Left renal pelvis (tissue), 4 donors: Measurements from ENCODE around the gene TMEM126A. TPM values are rescaled to one million over a fixed set of nuclear protein-coding genes. Genes with fewer than 3 reads are reported as not detected.
"Not testable (repeated sequence)": the region's sequence is repeated elsewhere in the genome, so short reads cannot be mapped to it uniquely, and the experiment has no call there.

Experiments used
- DNase-seq, 4 donors: peaks; one replicate each; pipeline ENCODE4 v3.0.0-alpha.2; 2013; ENCODE audit warnings: low read depth in 4 of 4, low spot score in 3 of 4
- polyA plus RNA-seq, 4 donors: library from polyadenylated mRNA; unstranded; fragments of 120-200 nt; gene quantifications; one replicate each; pipeline ENCODE4 v1.2.1, GENCODE V29; 2013; ENCODE audit not compliant: insufficient read length in 4 of 4

The TMEM126A gene
- 10 to 100 TPM; 28.8 to 36.9 (median 30.9) TPM for polyA plus RNA-seq

DNA sequence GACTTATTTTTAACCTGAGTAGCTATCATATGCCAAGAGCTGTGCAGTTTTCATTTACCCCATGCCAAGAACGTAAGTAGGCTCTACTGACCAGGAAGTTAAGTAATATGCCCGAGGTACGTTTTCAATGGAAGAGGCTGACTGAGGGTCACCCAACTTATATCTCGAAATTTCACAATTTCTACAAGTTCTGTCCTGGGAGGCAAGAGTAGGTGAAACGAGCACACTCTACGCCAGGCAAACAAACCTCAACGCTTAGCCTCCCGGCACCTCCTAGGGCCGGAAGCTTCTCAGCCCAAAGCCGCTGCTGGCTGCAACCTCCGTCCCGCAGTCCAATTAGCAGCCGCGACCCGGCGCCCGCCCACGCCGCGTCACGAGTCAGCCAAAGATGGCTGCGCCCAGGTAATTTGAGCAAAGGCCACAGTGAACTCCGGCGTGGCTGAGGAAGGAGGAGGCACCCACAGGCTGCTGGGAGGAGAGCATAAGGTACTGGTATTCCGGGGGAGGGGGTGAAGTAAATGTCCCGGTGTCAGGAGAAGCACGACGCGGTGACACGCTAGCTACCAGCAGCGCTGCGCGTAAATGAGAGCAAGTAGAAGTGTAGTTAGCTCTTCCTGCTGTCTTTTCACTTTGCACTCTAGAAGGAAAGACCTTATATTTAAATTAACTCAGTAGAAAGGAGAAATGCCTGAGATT, at the start of gene TMEM126A:
TSS of gene TMEM126A (plus strand) at position 364 of the 696 bp plus-strand sequence. CDS start 2,289 bp downstream, outside the sequence.
- DNase-seq = peak in 3 of 4 donors; percentile 73 to 79 (median 77)

DNA sequence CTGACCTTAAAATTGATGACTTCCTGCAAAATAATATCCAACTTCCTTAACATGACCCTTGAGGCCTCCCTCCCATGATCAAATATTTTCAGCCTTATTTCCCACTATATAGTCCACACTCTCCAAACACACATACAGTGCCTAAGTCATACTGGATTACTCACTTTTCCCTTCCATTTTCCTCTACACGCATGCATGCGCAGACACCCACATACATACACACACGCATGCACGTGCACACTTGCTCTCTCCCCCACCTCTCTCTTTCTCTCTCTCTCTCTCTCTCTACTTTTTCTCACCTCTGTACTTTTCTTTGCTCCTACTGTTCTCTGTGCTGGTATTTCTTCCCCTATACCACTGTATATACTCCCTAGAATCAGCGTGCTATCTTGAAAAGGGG, 48.7 kb upstream of the TMEM126A start:
- no peak for DNase-seq

DNA sequence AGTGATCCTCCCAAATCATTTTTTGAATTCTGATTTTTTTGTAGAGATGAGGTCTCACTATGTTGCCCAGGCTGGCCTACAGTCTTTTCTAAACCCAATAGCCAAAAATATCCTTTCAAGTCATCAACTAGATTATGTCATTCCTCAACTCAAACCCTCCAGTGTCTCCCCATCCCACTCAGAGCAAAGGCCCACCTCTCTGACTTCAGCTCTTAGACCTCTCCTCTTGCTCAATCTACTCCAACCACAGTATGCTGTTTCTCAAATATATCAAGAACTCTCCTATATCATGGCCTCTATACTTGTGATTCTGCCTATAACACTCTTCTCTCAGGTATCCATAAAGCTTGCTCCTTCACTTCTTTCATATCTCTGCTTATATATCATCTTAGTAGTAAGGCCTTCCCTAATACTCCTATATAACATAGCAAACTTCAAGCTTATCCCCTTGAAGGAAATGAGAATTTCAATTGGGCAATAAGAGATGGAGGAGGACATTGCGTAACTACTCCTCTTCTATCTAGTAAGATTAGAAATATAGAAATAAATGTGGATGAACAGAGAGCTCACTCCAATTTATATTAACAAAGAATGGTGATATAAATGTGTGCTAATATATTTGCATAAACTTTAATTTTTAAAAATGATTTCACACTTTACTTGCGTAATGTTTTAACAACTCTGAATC, 45.1 kb upstream of the TMEM126A start:
- no peak for DNase-seq

DNA sequence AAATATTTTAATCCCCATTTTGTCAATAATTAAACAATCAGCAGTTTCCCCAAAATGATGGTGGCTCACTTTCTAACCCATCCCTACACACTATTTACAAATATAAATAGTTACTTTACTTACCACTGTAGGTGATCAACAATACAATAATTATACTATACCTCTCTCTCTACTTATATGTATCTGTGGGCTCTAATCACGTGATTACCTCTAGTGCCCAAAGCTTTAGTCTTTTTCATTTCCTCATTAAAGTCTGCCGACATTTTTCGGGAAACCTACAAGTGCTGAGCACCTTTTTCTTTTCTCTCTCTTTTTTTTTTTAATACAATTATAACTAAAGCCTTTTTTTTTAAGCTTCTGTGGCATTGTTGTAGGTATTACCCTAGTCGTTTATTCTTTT, 44.5 kb upstream of the TMEM126A start:
- no peak for DNase-seq

DNA sequence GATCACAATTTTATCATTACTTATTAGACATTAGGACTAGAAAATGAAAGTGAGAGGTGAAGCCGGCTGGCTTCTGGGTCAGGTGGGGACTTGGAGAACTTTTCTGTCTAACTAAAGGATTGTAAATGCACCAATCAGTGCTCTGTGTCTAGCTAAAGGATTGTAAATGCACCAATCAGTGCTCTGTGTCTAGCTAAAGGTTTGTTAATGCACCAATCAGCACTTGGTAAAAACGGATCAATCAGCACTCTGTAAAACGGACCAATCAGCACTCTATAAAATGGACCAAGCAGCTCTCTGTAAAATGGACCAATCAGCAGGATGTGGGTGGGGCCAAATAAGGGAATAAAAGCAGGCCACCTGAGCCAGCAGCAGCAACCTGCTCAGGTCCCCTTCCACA, 41.5 kb upstream of the TMEM126A start:
- DNase-seq = not testable (repeated sequence)

DNA sequence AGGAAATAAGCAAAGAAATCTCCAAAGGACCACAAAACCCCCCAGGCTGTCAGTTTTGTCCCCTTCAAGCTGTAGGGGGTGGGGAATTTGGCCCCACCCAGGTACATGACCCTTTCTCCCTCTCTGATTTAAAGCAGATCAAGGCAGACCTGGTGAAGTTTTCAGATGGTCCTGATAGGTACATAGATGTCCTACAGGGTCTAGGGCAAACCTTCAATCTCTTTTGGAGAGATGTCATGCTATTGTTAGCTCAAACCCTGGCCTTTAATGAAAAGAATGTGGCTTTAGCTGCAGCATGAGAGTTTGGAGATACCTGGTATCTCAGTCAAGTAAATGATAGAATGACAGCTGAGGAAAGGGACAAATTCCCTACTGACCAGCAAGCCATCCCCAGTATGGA, 39.1 kb upstream of the TMEM126A start:
- not testable (repeated sequence) for DNase-seq

DNA sequence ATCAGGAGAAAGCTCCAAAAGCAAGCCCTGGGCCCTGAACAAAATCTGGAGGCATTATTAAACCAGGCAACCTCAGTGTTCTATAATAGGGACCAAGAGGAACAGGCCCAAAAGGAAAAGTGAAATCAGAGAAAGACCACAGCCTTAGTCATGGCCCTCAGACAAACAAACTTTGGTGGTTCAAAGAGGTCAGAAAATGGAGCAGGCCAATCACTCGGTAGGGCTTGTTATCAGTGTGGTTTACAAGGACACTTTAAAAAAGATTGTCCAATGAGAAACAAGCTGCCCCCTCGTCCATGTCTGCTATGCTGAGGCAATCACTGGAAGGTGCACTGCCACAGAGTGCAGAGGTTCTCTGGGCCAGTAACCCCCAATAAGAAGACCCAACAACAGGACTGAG, 38.5 kb upstream of the TMEM126A start:
- not testable (repeated sequence) for DNase-seq

DNA sequence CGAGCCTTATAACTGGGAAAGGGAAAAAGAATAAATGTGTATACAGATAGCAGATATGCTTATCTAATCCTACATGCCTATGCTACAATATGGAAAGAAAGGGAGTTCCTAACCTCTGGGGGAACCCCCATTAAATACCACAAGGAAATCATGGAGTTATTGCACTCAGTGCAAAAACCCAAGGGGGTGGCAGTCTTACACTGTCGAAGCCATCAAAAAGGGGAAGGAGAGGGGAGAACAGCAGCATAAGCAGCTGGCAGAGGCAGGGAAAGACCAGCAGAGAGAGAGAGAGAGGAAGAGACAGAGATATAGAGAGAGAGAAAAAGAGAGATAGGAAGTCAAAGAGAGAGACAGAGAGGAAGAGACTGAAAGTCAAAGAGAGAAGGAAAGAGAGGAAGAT, 36.1 kb upstream of the TMEM126A start:
- not testable (repeated sequence) for DNase-seq

DNA sequence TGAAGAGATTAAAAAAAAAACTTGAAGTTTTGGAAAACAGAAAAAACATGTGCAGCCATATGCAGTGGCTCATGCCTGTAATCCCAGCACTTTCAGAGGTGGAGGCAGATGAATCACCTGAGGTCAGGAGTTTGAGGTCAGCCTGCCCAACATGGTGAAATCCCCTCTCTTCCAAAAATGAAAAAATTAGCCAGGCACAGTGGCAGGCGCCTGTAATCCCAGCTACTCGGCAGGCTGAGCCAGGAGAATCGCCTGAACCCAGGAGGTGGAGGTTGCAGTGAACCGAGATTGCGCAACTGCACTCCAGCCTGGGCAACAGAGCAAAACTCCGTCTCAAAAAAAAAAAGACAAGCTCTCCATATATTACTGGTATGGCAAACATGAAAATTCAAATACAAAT, 28.3 kb upstream of the TMEM126A start:
- no peak for DNase-seq

DNA sequence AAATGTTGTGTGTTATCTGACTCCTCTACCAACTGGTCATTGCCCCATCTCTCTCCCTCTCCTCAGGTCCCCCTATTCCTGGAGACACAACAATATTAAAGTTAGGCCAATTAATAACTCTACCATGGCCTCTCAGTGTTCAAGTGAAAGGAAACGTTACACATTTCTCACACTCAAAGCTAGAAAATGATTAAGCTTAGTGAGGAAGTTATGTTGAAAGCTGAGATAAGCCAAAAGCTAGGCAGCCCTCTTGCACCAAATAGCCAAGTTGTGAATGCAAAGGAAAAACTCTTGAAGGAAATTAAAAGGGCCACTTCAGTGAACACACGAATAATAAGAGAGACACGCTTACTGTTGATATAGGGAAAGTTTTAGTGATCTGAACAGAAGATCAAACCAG, 27.5 kb upstream of the TMEM126A start:
- no peak for DNase-seq

DNA sequence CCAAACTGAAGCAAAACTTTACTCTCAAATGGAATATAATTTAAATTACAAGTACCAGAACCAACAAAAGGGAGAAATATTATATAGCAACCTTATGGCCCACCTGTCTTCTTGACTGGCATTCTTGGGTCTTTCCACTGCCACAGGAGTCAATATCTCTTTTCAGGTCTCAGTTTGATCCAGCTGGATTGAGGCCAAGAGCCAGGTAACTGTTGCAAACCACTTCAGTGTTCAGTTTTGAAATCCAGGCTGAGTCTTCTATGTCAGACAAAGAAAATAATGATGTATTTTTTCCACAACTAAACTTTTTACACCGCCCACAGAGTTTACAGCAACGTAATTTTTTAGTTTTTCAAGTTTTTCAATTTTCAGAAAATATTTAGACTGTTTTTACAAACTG, 21.3 kb upstream of the TMEM126A start:
- DNase-seq = no peak

DNA sequence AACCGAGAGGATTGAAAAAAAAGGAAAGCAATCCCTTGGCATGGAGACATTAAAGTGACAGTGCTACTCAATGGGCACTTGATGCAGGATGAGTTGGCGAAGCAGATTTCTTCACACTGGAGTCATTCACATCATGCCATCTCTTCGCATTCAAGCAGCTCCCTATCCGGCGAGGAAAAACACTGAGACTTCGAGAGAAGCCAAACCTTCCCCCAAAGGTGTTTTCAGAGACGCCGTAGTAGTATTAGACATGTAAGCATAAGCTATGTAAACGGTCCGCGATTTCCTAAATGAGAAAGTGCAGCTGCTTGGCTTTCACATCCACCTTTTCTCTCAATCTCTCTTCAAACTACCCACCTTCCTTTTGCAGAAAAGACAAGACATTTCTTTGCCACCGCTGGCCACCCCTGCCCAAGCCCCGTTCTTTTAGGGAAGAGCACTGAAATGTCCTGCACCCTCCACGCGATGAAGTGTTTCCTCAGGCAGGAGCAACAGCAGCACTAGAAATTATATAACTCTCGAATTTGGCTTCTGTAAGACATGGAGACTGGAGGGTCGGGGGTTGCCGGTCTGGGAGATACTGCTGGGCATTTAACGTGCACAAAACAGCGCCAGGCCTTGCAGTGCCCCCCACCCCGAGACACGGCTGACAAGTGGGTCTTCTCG, 20.3 kb upstream of the TMEM126A start, which contains the start of gene DLG2:
TSS of gene DLG2 (minus strand) at position 13 of the 666 bp plus-strand sequence.
- peak in 3 of 4 donors; percentile 14 to 47 (median 18) for DNase-seq

DNA sequence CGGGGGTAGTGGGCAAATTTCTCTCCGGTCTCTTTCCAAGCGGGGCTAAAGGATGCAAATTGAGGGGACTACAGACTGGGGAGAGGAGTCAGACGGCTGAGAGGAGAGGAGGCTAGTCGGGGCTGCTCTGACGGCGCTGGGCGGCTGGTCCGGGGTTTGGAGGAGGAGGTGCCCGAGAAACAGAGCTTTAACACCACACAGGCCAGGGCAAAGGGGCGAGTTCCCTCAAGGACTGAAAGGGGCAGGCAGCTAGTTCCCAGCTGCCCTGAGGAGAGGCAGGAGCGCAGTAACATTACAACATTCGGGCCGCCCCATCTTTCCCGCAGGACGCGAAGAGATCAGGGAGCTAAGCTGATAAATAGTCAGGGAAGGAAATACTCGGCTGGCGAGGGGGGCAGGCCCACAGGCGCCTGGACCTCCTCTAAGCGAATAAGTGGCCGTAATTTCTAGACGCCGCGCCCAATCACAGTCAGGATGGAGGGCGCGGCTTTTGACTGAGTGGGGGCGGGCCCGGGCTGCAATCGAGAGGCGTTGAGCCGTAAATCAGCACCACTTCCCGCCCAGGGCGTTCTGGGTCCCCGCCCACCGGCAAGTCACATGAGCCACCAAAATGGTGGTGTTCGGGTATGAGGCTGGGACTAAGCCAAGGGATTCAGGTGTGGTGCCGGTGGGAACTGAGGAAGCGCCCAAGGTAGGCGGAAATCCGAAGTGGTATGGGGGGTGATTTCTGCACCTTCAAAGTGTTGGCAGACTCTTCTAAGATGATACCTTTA, 19.6 kb upstream of the TMEM126A start, which contains the start of gene TMEM126B:
TSS of gene TMEM126B (plus strand) at position 596 of the 773 bp plus-strand sequence. CDS start at position 611, 15 bp downstream.
- DNase-seq = peak; percentile 89 to 95 (median 94)

DNA sequence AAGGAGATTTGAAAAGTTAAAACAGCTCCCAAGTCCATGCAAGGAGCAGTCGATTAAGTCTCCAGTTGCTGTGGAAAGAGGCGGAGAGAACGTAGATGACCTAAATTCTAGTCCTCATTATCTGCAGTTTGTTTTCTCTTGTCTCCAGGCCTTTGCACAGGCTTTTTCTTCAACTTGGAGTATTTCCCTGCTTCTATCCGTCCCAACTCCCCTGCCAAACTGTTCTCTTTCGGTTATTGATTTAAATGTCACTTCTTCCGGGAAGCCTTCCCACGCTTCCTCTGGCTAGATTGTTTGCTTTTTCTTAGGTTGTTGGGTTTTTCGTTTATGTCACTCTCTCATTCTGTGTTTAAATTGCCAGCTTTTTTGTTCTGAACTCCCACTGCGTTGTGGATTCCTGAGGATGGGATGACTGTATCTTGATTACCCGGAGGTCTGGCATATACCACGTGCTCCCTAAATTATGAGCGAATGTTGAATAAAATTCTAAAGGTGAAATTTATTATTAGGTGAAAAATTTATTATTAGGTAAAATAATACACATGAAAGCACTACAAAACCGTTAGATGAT, 18.9 kb upstream of the TMEM126A start:
- DNase-seq = no peak

DNA sequence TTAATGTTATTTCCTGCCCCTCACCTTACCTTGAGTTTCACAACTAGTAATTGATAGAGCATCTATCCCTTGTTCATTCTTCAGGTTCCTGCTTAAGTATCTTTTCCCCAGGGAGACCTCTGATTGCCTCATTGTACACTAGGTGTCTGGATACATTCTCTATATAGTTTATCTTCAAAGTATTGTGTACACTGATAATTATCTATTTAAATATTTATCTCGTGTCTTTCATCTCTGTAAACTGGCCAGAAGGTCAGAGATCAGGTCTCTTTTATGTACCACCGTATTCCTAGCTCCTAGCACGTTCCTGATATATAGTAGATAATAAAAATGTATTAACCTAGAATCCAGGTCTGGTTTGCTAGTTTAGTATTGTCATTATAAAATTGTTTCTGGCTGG, 13.0 kb upstream of the TMEM126A start:
- no peak for DNase-seq

DNA sequence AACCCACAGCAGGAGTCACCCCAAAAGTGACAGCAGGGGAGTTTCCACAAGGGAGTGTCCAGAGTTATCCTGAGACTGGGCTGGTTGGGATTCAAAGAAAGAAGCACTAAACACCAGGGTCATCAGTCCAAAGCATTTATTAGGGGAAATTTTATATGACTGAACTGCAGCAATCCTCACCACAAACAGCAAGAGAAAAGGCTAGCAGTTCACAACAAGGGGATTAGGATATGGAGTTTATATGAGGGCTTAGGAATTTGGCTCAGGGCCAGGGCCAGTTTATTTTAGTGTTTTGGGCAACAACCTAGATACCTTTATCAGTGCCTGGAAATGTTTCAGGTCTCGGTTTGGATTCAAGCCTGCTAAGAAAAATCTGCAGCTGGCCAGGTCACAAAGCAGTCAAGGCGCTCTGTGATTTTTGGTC, 4.6 kb upstream of the TMEM126A start:
- DNase-seq = no peak

DNA sequence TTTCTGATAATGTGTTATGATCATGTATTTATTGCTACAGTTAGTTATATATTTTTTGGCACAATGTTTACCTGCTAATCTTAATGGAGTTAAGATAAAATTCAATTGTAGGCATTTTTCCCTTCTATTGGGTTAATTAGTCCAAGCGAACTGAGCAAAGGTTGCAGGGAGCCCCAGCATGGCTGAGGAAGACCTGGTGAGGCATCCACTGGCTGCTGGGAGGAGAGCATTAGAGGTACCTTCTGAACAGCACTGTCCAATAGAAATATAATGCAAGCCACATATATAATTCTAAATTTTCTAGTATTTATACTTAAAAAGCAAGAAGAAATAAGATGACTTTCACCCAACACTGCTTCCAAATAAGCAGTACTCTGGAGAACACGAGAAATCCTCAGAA, 689 bp upstream of the TMEM126A start:
- no peak for DNase-seq

DNA sequence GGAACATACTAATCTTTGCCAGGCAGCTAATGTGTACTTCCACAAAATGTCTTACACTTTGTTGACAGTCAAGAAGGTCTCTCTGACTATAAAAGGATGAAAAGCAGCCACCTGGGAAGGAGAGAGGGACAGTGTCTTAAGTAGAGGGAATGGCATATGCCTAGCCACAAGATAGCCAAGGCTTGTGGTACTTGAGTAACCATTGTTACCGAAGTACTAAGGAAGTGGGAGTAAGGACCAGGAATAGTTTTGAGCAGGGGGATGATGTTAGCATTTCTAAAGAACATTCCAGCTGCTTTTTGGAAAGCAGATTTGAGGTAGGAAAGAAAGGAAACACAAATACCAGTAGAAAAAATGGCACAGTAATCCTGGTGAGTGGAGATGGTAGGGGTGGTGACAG, 3.4 kb downstream of the TMEM126A start:
- DNase-seq = no peak

DNA sequence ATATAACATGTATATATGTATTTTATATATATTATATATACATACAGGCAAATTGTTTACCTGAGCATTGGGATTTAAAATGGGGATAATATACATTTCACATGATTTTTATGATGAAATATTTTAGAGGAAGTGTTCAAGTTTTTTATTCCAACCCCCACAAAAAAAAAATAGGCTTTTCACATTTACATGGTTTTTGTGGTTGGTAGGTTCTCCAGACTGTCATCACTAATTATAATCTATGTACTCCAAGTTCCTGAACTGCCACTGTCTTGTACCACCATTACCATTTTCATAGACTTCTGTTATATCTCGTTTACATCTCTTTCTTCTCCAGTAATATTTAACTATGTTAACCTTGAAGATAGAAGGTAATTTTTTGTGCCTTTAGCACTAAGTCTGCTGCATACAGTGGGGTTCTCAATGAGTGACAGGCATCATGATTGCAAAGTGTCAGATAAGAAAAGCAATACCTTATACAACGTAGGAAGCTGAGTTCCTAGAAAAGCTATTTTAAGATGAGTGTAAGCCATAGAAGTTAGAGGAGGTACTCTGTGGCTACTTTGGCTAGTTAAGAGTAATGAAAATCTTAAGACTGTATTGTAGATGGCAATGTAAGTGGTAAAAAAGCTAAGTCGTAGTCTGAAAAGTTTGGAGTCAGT, 5.2 kb downstream of the TMEM126A start:
- no peak for DNase-seq

DNA sequence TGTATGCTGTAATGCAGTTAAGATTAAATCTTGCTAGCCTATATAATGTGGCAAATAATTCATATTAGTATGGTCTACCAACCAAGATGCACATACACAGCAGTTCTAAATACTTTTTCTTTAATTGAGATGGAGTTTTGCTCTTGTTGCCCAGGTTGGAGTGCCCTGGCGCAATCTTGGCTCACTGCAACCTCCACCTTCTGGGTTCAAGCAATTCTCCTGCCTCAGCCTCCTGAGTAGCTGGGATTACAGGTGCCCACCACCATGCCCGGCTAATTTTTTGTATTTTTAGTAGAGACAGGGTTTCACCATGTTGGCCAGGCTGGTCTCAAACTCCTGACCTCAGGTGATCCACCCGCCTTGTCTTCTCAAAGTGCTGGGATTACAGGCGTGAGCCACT, 6.6 kb downstream of the TMEM126A start:
- DNase-seq = not testable (repeated sequence)
